Measurements from ENCODE around the gene CDK5RAP2.
A peak's percentile ranks its signal among the peaks of the same experiment; 100 is the strongest.
"Not testable (repeated sequence)": the region's sequence is repeated elsewhere in the genome, so short reads cannot be mapped to it uniquely, and the experiment has no call there.

Gene CDK5RAP2

GRCh38 chr9:120461677-120462076 lies 118.3 kb downstream of the CDK5RAP2 start:
- not testable (repeated sequence) for DNase-seq

GRCh38 chr9:120456218-120456617 lies 123.7 kb downstream of the CDK5RAP2 start:
- DNase-seq = no peak

GRCh38 chr9:120454467-120454866 lies 125.5 kb downstream of the CDK5RAP2 start:
- DNase-seq = no peak

GRCh38 chr9:120453792-120454191 lies 126.2 kb downstream of the CDK5RAP2 start:
- no peak for DNase-seq

- no peak for DNase-seq
Measured at GRCh38 chr9:120452631-120453030, 127.3 kb downstream of the CDK5RAP2 start.

- no peak for DNase-seq
Measured at GRCh38 chr9:120450916-120451315, 129.1 kb downstream of the CDK5RAP2 start.

GRCh38 chr9:120449566-120449965 lies 130.4 kb downstream of the CDK5RAP2 start:
- no peak for DNase-seq

- DNase-seq = no peak
Measured at GRCh38 chr9:120447959-120448500, 131.9 kb downstream of the CDK5RAP2 start.

- no peak for DNase-seq
Measured at GRCh38 chr9:120446671-120447070, 133.3 kb downstream of the CDK5RAP2 start.

- DNase-seq = no peak
Measured at GRCh38 chr9:120443976-120444375, 136.0 kb downstream of the CDK5RAP2 start.

GRCh38 chr9:120443489-120443888 lies 136.5 kb downstream of the CDK5RAP2 start:
- no peak for DNase-seq

GRCh38 chr9:120442308-120442995 lies 137.5 kb downstream of the CDK5RAP2 start:
- no peak for DNase-seq

- DNase-seq = no peak
Measured at GRCh38 chr9:120441426-120442307, 138.3 kb downstream of the CDK5RAP2 start.

GRCh38 chr9:120440791-120441190 lies 139.2 kb downstream of the CDK5RAP2 start:
- DNase-seq = no peak

GRCh38 chr9:120439926-120440325 lies 140.0 kb downstream of the CDK5RAP2 start:
- no peak for DNase-seq

GRCh38 chr9:120438836-120439546 lies 141.0 kb downstream of the CDK5RAP2 start:
- DNase-seq = peak; percentile 4

GRCh38 chr9:120438111-120438510 lies 141.9 kb downstream of the CDK5RAP2 start:
- DNase-seq = no peak

GRCh38 chr9:120436983-120437475 lies 142.9 kb downstream of the CDK5RAP2 start:
- DNase-seq = no peak

GRCh38 chr9:120436446-120436845 lies 143.5 kb downstream of the CDK5RAP2 start:
- no peak for DNase-seq

GRCh38 chr9:120435091-120435490 lies 144.9 kb downstream of the CDK5RAP2 start:
- DNase-seq = no peak

- no peak for DNase-seq
Measured at GRCh38 chr9:120434532-120434931, 145.4 kb downstream of the CDK5RAP2 start.

- no peak for DNase-seq
Measured at GRCh38 chr9:120433701-120434100, 146.3 kb downstream of the CDK5RAP2 start.

GRCh38 chr9:120432600-120432999 lies 147.4 kb downstream of the CDK5RAP2 start:
- no peak for DNase-seq

All from activated naive CD4-positive, alpha-beta T cell treated with Interleukin-2 at 50 U/mL for 16 hours (primary cell).